ENCODE data around the gene SPEN.

The SPEN gene

DNA sequence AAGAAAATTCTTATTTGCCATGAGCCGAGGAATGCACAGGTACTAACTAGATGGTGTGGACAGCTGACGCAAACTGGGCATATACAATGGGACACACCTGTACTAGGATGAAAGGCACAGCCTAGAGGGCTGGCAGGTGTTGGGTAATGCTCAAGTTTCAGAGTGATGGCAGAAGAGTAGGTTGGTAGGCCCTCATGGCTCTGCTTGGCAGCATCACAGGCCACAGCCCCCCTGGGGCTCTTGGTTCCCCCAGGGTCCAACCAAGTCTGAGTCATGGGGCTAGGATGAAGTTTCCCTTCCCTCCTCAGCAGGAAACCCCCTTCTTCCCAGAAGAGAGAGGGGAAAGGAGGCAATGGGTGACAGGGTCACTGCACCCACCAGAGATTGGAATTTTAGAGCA, 35.2 kb downstream of the SPEN start:
- Histone ChIP-seq H3K36me3 (ENCODE audit: control insufficient read depth in 2 of 2, insufficient read depth in 1 of 2, low read length in 2 of 2) (peaks cover 0 to 45% of the 10 kb centered on the region in 2 experiments), H3K27ac (ENCODE audit: extremely low read depth, low read depth, low read length) (no peak overlapping the region), H3K4me3 (ENCODE audit: low read depth, low read length) (no peak overlapping the region), H3K9me3 (ENCODE audit: control insufficient read depth, insufficient read depth, low read depth, low read length) (no peaks in the 10 kb centered on the region), H3K4me1 (ENCODE audit: control insufficient read depth, insufficient read depth, low read length) (peaks cover 17% of the 10 kb centered on the region)
- POLR2A ChIA-PET: interaction anchor here (0.5 to 1.8 kb wide), 4 partner anchors 13 to 327 kb away, joined by 3 to 6 read pairs (median 5); partner anchors contain the start of gene SPEN
- CTCF ChIA-PET: interaction anchor here (0.8 to 0.9 kb wide), 2 partner anchors 8 to 91 kb away, joined by 3 to 4 read pairs; no protein-coding TSS in a partner anchor
- TF ChIP-seq, protein P1, sequence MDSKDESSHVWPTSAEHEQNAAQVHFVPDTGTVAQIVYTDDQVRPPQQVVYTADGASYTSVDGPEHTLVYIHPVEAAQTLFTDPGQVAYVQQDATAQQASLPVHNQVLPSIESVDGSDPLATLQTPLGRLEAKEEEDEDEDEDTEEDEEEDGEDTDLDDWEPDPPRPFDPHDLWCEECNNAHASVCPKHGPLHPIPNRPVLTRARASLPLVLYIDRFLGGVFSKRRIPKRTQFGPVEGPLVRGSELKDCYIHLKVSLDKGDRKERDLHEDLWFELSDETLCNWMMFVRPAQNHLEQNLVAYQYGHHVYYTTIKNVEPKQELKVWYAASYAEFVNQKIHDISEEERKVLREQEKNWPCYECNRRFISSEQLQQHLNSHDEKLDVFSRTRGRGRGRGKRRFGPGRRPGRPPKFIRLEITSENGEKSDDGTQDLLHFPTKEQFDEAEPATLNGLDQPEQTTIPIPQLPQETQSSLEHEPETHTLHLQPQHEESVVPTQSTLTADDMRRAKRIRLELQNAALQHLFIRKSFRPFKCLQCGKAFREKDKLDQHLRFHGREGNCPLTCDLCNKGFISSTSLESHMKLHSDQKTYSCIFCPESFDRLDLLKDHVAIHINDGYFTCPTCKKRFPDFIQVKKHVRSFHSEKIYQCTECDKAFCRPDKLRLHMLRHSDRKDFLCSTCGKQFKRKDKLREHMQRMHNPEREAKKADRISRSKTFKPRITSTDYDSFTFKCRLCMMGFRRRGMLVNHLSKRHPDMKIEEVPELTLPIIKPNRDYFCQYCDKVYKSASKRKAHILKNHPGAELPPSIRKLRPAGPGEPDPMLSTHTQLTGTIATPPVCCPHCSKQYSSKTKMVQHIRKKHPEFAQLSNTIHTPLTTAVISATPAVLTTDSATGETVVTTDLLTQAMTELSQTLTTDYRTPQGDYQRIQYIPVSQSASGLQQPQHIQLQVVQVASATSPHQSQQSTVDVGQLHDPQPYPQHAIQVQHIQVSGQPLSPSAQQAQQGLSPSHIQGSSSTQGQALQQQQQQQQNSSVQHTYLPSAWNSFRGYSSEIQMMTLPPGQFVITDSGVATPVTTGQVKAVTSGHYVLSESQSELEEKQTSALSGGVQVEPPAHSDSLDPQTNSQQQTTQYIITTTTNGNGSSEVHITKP (tag by site-specific recombination; IDR thresholded peaks at IDR 0.05): peak; percentile 75
- TF ChIP-seq ZFP37 (tag by site-specific recombination; IDR thresholded peaks at IDR 0.05) (no peak), GLIS1 (tag by site-specific recombination; IDR thresholded peaks at IDR 0.05) (peak; percentile 89), IKZF3 (tag by site-specific recombination; IDR thresholded peaks at IDR 0.05) (0 out of 2 replicates have a peak, but pooled peaks have one; percentile 51), ZIC2 (tag by site-specific recombination; IDR thresholded peaks at IDR 0.05) (peak; percentile 79), ZNF423 (tag by site-specific recombination; IDR thresholded peaks at IDR 0.05) (peak; percentile 81), OSR2 (tag by site-specific recombination; IDR thresholded peaks at IDR 0.05) (no peak), ZXDB (tag by site-specific recombination; IDR thresholded peaks at IDR 0.05) (peak; percentile 62)
- TF ChIP-seq, protein P2, sequence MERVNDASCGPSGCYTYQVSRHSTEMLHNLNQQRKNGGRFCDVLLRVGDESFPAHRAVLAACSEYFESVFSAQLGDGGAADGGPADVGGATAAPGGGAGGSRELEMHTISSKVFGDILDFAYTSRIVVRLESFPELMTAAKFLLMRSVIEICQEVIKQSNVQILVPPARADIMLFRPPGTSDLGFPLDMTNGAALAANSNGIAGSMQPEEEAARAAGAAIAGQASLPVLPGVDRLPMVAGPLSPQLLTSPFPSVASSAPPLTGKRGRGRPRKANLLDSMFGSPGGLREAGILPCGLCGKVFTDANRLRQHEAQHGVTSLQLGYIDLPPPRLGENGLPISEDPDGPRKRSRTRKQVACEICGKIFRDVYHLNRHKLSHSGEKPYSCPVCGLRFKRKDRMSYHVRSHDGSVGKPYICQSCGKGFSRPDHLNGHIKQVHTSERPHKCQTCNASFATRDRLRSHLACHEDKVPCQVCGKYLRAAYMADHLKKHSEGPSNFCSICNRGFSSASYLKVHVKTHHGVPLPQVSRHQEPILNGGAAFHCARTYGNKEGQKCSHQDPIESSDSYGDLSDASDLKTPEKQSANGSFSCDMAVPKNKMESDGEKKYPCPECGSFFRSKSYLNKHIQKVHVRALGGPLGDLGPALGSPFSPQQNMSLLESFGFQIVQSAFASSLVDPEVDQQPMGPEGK (tag by site-specific recombination; IDR thresholded peaks at IDR 0.05): 0 out of 2 replicates have a peak, but pooled peaks have one; percentile 37

DNA sequence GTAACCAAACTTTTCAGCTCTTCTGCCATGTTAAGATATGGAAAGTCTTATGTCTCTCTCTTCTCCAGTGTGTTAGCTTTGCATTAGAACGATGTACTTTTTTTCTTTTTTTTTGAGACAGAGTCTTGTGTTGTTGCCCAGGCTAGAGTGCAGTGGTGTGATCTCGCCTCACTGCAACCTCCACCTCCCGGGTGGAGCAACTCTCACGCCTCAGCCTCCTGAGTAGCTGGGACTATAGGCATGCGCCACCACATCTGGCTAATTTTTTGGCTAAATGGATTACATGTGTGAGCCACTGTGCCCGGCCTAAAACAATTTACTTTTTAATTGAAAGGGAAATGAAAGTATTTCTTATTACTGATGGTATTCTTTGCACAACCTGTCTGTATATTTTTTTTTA, 35.8 kb downstream of the SPEN start:
- Histone ChIP-seq H3K36me3 (ENCODE audit: control insufficient read depth in 2 of 2, insufficient read depth in 1 of 2, low read length in 2 of 2) (peaks cover 0 to 39% of the 10 kb centered on the region in 2 experiments), H3K4me3 (ENCODE audit: low read depth, low read length) (no peak overlapping the region), H3K9me3 (ENCODE audit: control insufficient read depth, insufficient read depth, low read depth, low read length) (no peaks in the 10 kb centered on the region), H3K27ac (ENCODE audit: extremely low read depth, low read depth, low read length) (no peak overlapping the region), H3K4me1 (ENCODE audit: control insufficient read depth, insufficient read depth, low read length) (peaks cover 17% of the 10 kb centered on the region)
- CTCF ChIA-PET: interaction anchor here (0.8 to 1.0 kb wide), 3 partner anchors 8 to 92 kb away, joined by 3 to 4 read pairs (median 3); no protein-coding TSS in a partner anchor
- POLR2A ChIA-PET: interaction anchor here (0.7 to 1.8 kb wide), 3 partner anchors 12 to 36 kb away, joined by 4 to 9 read pairs (median 6); partner anchors contain the start of gene SPEN
- TF ChIP-seq TCF7L2 (IDR thresholded peaks at IDR 0.05; ENCODE audit: borderline replicate concordance, low read depth, low read length): no peak
- TF ChIP-seq ZNF544 (tag by site-specific recombination; IDR thresholded peaks at IDR 0.05): no peak
- peak; percentile 77 for TF ChIP-seq GLIS1 (tag by site-specific recombination; IDR thresholded peaks at IDR 0.05)
- TF ChIP-seq, protein P3, sequence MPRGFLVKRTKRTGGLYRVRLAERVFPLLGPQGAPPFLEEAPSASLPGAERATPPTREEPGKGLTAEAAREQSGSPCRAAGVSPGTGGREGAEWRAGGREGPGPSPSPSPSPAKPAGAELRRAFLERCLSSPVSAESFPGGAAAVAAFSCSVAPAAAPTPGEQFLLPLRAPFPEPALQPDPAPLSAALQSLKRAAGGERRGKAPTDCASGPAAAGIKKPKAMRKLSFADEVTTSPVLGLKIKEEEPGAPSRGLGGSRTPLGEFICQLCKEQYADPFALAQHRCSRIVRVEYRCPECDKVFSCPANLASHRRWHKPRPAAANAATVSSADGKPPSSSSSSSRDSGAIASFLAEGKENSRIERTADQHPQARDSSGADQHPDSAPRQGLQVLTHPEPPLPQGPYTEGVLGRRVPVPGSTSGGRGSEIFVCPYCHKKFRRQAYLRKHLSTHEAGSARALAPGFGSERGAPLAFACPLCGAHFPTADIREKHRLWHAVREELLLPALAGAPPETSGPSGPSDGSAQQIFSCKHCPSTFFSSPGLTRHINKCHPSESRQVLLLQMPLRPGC (tag by site-specific recombination; IDR thresholded peaks at IDR 0.05): peak; percentile 36; the same call in 1 of the 2 replicates
- TF ChIP-seq, protein P4, sequence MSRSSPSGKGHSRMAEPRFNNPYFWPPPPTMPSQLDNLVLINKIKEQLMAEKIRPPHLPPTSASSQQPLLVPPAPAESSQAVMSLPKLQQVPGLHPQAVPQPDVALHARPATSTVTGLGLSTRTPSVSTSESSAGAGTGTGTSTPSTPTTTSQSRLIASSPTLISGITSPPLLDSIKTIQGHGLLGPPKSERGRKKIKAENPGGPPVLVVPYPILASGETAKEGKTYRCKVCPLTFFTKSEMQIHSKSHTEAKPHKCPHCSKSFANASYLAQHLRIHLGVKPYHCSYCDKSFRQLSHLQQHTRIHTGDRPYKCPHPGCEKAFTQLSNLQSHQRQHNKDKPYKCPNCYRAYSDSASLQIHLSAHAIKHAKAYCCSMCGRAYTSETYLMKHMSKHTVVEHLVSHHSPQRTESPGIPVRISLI (tag by site-specific recombination; IDR thresholded peaks at IDR 0.05): peak; percentile 89
- peak; percentile 90 for TF ChIP-seq PRDM1 (tag by site-specific recombination; IDR thresholded peaks at IDR 0.05)
- peak; percentile 61 for TF ChIP-seq OSR2 (tag by site-specific recombination; IDR thresholded peaks at IDR 0.05)
- no peak for TF ChIP-seq ZNF558 (tag by site-specific recombination; IDR thresholded peaks at IDR 0.05)
- no peak for TF ChIP-seq ZNF114 (tag by site-specific recombination; IDR thresholded peaks at IDR 0.05)
- TF ChIP-seq ZNF394 (tag by site-specific recombination; IDR thresholded peaks at IDR 0.05; ENCODE audit: borderline replicate concordance): peak; percentile 57; the same call in 1 of the 2 replicates
- TF ChIP-seq ZBTB20 (tag by site-specific recombination; IDR thresholded peaks at IDR 0.05): 0 out of 2 replicates have a peak, but pooled peaks have one; percentile 18
- TF ChIP-seq ZNF223 (tag by site-specific recombination; IDR thresholded peaks at IDR 0.05): no peak
- peak; percentile 39; the same call in 1 of the 2 replicates for TF ChIP-seq ZNF600 (tag by site-specific recombination; IDR thresholded peaks at IDR 0.05)
- TF ChIP-seq, protein P5, sequence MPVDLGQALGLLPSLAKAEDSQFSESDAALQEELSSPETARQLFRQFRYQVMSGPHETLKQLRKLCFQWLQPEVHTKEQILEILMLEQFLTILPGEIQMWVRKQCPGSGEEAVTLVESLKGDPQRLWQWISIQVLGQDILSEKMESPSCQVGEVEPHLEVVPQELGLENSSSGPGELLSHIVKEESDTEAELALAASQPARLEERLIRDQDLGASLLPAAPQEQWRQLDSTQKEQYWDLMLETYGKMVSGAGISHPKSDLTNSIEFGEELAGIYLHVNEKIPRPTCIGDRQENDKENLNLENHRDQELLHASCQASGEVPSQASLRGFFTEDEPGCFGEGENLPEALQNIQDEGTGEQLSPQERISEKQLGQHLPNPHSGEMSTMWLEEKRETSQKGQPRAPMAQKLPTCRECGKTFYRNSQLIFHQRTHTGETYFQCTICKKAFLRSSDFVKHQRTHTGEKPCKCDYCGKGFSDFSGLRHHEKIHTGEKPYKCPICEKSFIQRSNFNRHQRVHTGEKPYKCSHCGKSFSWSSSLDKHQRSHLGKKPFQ (tag by site-specific recombination; IDR thresholded peaks at IDR 0.05): peak; percentile 86
